Hepatic stellate cell (primary cell): ENCODE results near the gene MEIS2.
A peak's percentile ranks its signal among the peaks of the same experiment; 100 is the strongest.

ENCODE experiments used
- DNase-seq: peaks from one replicate; pipeline ENCODE4 v3.0.0; 2011; ENCODE audit warnings: low spot score

Gene MEIS2

DNA sequence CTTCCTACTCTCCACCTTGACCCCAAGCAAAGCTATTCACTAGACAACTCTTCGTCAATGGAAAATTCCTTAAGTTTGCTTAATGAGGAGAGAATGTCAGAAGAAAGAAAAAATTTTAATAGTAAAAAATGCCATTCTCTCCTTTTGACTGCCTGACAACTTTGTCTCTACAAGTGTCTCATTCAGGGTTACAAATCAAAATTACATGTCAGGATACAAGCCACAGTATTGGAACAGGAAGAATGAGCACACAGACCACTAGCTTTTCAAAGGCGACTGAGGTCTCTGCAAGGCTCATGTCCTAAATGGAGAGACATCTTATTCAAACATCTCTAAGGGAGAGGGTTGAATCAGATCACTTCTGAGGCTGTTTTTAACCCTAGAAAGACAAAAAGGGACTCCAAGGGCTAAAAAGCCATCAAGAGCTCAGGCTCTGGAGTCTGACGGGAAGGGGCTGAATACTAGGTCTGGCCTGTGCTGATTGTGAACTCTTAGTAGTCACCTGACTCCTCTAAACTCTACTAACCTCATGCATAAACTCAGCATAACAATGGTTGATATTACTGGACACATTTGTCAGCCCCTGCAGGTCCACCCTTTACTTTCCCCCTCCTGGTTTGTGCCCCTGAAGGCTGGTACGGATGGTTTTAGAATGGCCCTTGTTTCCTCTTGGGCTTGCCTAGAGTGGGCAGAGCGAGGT lies 12.8 kb upstream of the MEIS2 start:
- DNase-seq, result no peak

DNA sequence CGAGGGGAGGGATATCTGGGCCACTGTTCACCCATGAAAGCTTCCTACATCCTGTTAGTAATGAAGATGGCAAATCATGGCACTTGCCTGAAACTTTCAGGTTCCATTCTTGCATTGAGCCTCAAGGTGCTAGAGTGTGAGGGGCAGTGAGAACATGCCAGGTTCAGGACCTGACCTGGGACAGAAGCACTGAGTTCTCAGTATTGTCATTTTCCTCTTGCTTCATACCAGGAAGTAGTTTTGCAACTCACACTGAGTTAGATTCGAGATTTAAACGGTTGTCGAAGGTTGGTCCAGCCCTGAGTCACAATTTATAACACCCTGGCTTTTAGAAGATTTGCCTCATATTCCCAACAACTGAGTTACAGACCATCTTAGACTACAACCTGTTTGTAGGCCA lies 11.8 kb upstream of the MEIS2 start:
- no peak for DNase-seq

DNA sequence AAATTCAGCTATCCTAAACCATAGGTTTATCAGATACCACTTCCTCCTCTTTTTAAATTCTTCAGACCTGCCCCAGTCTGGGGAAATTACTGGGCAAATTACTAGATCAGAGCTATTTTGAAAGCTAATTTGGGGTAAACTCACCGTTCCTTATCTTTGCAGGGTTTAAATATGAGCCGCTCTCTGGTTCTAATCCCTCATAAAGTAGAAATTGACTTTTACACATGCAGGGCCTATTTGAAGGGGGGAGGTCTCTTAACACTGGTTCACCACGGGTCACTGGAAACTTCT lies 11.0 kb upstream of the MEIS2 start:
- no peak for DNase-seq

DNA sequence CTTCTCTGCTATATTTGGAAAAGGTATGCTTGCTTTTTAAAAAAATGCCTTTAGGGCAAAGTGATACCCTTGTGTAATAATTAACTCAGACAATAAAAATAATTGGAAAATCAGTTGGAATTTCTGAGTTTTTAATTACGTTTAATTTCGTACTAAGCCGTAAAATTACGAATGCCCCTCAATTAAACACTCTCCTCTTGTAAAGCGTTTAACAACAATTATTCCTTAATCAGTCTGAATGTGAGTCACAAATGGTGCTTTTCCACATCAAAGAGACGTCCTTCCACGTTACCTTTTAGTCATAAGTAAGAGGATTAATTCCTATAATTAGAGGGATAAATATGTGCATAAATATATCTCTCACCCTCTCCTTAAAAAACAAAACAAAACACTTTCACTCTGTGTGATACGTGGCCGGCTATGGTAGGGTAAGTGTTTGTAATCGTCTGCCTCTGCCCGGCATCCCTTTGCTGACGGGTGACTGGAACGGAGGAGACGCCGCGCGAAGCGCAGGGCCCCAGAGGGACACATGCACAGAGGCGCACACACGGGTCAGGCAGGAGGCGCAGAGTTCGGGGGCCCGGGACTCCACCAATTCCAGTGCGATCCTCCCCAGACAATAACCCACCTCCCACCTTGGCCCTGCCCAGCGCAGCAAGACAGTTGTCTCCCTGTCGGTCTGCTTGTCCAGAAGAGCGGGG lies 9.7 kb upstream of the MEIS2 start:
- no peak for DNase-seq

DNA sequence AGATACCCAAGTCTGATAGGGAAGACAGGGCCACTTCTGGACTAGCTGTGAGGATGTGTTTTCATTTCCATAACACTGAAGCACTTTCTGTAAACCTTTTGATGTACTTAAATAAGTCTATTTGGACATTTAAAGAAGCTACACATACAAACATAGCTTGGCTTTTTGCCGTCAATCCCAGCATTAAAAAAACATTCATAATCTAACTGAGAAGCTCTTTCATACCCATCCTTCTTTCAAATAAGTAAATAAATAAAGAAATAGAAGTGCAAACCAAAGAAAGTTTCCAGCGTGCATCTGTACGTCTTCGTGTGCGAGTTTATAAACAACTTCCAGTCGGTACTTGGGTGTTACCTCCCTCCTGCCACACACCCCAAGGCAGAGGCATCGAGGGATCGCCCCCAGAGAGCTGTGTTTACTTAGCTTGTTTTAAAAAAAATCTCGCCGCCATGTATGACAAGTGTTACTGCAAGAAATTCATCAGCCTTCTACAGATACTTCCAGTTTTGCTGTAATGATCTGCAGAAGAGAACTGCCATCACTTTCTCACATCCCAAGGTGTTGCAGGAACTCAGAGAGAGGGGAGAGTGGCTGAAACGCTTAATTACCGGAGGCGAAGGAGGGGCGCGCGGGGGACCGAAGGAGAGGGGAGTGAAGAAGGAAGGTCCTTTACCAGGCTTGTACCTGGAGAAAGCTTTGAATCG lies 9.0 kb upstream of the MEIS2 start:
- DNase-seq, result no peak

DNA sequence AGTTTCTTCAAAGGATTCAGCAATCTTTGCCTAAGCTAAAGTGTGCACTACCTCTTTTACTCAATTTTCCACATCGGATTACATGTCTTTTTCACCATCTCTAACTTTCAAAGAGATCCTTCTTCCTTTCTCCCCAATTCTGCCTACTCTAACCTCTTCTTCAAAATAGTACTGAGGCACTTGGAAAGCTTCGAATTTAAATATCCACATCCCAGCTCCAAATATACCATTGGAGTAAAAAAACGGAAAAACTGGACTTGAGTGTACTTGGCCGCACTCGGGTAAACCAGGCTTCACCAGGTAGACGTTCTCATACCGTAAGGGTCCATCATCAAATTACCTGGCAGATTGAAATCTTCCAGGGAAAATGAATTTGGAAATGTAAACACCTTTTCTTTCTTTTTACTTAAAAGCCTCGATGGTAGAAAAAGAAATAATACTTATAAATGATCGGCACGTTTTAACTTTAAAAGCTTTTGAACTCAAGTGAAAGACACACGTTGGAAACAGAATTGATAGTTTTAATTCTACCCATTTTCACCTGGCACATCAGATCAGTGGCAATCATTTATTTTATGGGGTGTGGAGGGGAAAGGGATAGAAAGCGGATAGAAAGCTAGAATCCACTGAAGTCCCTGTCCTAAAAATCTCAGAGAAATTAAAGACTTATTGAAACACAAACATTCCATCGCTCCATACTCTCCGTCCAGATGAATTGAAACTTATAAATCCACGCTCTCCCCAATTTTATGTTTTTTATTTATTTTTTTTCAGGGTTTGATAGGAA lies 8.2 kb upstream of the MEIS2 start:
- DNase-seq, result no peak

DNA sequence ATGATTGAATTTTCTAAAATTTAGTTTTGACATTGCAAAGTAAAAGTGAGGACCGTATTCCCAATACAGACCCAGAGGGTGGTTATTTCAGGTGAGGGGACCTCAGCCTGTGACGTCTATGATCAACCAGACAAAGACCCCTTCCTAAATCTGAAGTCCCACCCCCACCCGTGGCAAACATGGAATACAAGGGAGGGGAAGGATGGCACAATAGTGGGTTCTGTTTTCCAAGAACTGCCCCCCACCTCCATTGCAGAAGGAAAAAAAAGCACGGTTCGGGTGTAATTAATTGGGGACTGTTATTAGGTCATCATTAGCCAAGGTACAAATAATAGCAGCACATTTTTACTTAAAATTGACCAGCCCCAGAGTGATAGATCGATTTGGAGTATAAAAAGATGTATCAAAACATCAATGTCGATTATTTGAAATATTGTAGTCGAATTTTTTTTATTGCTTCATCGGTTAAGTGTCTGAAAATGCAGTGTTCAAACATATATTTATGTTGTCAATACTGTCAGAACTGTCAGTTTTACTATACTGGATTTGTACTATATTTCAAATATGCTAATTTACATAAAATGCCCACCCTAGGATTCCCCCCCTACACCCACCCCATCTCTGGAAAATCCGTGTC lies 7.5 kb upstream of the MEIS2 start:
- no peak for DNase-seq

DNA sequence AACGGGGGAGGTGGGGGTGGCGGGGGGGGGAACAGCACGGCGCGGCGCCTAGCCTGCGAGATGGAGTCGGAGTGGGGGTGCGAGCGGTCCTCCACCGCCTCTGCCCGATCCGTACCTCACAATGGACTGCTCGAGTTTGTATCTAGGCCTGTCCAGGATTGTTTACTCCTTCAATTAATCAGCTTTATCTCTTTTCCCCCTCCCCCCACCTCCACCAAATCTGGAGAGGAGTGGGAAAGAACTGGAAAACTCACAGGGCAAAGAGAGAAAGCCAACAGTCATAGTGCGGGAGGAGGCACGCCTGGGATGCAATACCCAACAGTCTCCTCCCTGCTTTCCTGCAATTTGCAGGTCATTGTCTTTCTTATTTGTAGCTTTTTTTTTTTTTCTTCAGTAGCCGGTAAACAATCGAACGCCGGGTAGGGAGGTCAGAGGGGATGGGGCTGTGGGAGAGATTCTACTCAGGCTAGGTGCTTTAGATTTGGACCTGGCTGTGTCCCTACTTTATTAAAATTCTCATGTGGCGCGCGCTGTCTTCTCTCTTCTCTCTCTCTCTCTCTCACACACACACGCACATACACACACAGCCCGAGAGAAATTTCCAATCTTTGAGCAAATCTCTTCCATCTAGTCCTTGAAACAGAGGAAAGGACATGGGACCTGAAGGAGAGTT lies 6.9 kb upstream of the MEIS2 start:
- DNase-seq, result no peak

DNA sequence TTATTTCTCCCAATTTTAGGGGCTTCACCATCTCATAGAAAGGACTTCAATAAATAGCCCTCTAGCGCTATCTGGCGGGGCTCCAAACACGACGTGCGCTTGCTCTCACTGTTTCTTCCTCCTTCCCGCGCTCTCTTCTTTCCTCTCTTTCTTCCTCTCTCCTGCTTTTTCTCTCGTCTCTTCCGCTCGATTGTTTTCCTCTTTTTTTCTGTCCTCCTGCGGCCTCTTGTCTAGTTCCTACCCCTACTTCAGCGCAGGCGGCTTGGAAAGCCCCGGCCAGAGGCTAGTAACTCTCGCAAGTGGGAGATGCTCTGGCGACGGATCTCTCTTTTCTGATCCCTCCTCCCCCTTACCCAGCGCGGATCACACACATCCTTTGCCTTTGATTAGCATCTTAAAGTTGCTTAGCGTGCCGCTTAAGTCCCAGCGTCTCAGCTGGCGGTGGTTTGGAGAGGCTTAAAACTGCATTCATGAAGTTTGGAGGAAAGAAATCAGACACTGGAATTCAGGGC lies 6.2 kb upstream of the MEIS2 start:
- no peak for DNase-seq

DNA sequence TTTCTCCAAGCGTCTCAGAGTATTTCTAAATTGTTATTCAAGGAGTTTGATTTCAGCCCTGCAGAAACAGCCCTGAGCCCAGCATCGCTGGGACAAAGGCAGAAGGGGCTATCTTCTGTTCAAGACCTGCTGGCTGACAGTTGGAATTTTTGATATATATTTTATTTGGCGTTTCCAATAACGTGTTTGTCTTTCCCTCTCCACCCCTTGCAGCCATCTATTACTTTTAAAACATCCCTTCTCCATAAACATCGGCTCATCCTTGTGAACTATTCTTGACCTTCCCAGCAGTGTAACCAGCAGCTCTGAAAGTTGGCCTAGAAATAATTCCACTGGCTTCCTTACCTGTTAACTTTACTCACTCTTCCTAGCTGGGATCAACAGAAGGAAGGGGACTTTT lies 5.5 kb upstream of the MEIS2 start:
- DNase-seq, result no peak

DNA sequence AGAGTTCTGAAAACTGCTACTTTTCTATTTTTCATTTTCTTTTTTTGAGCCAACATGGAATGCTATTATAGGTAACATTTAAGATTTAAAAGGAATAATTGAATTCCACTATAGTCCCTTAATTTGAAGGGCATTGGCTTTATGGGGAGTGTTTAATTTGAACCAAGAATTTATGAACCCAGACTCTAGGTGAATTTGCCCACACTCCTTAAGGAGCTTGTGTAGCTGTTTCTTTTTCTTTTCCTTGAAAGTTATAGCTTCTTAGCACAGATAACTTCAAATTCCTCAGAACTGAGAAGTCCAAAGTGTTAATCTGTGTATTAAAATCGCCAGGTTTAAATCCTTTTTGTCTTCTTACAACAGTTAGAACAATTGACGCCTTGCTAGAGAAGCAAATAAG lies 4.7 kb upstream of the MEIS2 start:
- DNase-seq, result no peak

DNA sequence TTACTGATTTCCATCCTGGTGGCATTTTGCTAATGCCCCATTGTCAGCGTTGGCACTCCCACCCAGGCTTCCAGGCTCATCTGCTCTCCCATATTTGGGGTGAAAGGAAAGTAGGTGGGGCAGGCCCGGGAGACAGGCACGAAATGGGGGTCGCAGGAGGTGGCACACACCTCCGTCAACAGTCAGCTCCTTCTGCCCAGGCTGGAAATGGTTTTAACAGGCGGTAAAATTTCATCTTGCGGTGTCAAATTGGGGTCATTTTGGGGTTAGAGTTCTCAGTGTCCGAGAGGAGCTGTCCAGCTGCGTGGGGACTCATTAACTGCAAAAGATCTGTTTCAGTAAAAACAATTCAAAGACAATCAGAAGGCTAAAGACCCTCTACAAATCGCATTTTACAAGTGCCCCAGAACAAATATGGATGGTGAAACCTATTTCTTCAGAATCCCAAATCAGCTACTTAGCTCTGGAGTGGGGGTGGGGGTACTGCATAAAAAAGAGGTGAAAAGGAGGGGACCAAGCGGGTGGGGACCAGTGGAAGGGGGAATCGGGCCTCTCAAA lies 4.2 kb upstream of the MEIS2 start:
- no peak for DNase-seq

DNA sequence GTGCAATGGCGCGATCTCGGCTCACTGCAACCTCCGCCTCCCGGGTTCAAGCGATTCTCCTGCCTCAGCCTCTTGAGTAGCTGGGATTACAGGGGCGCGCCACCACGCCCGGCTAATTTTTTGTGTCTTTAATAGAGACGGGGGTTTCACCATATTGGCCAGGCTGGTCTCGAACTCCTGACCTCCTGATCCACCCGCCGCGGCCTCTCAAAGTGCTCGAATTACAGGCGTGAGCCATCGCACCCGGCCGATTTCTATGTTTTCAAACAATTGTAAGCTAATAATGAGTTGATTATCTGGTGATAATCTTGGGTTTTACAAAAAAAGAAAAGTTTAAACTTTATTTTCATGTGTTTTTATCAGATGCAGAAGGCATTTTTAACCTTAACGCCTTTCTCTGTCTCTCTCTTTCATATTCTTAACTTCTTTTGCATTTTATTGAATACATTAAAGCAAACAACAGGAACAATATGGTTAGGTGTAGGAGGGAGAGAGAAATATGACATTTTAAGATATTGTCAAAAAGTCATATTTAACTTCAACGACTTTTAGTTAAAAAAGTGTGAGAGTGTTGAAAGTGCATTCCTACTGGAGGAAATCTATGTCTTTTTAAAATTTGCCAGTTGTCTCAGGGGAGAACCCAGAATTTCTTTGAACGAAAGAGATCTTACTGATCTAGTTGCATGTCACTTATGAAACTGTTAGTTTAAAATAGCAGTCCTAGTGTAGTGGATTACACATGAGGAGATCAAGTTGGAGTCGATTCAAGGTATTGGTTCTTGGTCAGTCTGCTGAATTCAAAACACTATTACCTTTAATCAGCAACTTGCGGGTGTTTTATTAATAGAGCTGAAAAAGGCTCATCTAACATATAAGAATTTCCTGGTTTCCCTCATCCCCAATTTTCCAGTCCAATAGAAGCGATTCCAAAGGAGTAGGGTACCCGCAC lies 3.4 kb upstream of the MEIS2 start:
- no peak for DNase-seq

DNA sequence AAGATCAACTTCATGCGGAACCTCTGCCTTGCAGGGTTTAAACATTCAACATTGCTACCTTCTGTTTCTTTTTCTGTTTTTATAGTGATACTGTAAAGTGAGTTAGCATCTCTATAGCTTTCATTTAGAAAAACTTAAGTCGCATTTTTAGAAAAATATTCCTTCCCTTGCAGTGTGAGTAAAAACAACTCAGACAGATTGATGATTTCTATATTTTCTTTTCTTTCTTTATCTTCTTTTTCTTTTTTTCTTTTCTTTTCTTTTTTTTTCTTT lies 2.8 kb upstream of the MEIS2 start:
- no peak for DNase-seq

DNA sequence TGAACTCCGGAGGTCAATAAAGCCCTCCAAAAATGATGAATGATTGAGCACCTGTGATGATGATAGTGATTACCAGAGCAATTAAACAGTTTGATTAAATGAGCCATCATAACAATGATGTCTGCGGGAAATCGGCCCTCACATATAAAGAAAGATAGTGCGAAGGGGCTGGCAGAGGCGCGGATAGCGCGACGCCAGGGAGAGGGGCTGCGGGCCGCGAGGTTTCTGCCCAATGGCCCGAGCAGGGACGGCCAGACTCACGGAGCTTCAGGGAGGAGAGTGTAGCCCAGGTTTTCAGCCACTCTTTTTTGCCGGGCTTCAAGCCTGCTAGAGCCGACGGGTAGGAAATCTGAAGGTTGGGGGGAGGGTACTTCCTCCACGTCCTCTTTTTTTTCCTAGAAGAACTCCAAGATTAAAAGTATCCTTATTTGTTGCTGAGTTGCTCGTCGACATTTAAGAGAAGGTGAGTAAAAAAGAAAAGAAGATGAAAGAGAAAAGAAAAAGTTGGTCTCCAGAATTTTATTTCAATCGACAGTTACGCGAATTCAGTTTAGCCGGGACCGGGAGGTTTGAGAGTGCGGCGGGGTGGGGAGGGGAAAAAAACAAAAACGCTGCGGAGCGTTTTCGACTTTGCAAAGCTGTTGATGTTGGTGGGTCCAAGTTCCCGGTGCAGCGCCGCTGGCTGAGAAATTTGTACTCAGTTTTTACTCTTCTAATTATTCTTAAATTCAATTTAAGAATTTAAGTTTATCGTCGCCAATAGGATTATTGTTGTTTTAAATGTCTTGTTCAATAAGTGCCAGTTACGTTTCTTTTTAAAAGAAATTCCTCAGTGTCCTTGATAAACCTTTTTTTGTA lies 2.2 kb upstream of the MEIS2 start:
- peak; percentile 45 for DNase-seq

DNA sequence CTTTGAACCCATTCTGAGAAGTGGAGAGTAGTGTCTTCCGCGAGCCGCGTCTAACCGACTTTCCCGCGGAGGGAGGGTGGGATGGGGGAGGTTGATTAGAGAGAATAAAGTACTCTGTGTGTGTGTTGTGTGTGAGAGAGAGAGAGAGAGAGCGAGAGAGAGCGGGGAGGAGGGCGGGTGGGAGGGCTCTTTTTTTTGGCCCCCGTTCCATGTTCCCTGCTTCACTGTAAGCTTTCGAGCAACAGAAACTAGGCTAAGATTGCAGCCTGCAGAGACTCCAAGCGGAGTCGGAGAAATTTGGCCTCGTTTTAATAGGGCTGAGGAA lies 1.6 kb upstream of the MEIS2 start:
- DNase-seq, result peak; percentile 44

DNA sequence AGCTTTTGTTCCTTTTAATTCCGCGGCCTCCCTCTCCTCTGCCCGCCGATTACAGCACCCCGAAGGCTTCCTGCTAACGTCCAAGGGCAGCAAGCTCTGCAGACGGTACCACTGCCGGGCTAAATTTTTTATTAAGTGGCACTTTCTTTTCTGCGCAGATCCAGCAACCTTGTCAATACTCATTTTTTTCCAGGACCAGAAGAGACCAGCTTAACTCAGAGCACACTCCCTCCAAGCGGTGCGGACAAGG lies 542 bp upstream of the MEIS2 start:
- DNase-seq, result peak; percentile 66

DNA sequence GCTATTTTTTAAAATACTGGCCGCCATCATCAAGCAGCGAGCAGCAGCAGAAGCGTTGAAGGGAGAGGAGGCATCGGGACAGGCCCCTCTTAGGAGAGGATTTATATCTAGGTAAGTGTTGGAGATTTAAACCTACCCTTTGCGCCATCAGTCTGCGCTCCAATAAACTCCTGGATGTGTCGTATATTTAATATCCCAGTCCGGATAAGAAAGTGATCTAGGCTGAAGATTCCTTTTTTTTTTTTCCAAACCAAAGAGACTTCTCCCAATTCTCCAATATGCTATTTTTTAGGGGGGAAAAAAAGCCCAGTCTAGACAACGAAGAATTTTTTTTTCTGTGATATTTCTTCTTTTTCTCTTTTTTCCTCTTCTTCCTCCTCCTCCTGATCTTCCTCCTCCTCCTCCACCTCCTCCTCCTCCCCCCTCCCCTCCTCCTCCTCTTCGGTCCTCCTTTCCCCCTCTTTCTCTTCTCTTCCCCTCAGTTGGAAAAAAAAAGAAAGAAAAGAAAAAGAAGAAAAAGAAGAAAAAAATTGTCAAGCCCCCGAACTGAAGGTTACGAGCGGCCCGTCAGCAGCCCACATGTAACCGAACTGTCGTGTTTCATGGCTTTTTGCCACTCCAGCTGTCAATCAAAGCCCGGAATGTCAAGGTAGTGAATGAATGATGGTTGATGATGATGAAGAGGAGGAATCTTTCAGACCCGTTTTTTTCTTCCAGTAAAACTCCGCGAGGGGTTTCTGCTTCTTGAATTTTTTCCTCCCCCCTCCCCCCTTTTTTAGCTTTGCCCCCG lies 835 bp downstream of the MEIS2 start:
- peak; percentile 37 for DNase-seq
